ENCODE measurements around the gene POLE2. TPM values are rescaled to one million over a fixed set of nuclear protein-coding genes. Genes with fewer than 3 reads are reported as not detected.
"Not testable (repeated sequence)": the region's sequence is repeated elsewhere in the genome, so short reads cannot be mapped to it uniquely, and the experiment has no call there.

Gene POLE2
- total RNA-seq, 1 donor from 2014 or later: 22.0 TPM

- no peak overlapping the region for H3K4me3 ChIP-seq (ENCODE audit: low read depth, low read length)
- no peak for DNase-seq (ENCODE audit: low read depth)
- no peak for TF ChIP-seq CTCF (conservative IDR thresholded peaks at IDR 0.05; ENCODE audit: low read depth, low read length)
These were observed 1.6 kb downstream of the POLE2 start for GRCh38 chr14:49686425-49686824.

DNA sequence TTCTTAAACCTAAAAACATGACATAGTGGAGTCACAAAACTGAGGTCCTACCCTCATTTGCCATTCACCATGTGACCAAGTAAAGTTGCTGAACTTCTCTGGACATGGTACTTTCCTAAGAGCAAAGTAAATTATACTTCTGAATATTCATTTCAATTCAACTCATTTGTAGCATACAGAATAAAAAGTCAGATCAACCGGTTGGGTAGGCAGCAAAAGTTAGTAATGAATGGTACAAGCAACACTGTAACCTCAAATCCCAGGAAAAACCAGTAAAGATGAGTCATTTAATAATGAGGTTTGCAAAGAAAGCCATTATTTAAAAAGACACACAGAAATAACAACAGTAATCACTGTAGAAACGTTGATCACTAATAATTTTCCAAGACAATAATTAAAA, 8.7 kb downstream of the POLE2 start:
- H3K4me3 ChIP-seq (ENCODE audit: low read depth, low read length): no peak overlapping the region
- TF ChIP-seq CTCF (conservative IDR thresholded peaks at IDR 0.05; ENCODE audit: low read depth, low read length): no peak
- no peak for DNase-seq (ENCODE audit: low read depth)

DNA sequence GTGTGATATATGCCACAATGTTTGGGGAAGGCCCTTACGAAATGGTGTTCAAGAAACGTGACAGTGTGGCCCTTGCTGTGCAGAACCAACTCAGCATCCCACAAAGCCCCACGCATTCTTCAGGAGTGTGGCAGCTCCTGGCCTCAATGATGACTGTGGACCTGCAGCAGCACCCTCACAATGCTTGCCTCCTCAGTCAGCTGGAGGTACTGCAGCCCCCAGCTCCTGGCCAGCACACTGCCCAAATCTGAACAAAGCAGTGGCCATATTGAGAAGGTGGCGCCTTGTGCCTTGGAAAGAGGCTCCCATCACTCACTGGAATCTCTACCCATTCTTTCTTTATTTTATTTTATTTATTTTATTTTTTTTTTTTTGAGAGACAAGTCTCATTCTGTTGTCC, 10.4 kb downstream of the POLE2 start:
- no peak overlapping the region for H3K4me3 ChIP-seq (ENCODE audit: low read depth, low read length)
- TF ChIP-seq CTCF (conservative IDR thresholded peaks at IDR 0.05; ENCODE audit: low read depth, low read length): peak; percentile 23
- no peak for DNase-seq (ENCODE audit: low read depth)

GRCh38 chr14:49673586-49673985, 14.4 kb downstream of the POLE2 start:
- DNase-seq (ENCODE audit: low read depth): no peak
- TF ChIP-seq CTCF (conservative IDR thresholded peaks at IDR 0.05; ENCODE audit: low read depth, low read length): no peak

DNA sequence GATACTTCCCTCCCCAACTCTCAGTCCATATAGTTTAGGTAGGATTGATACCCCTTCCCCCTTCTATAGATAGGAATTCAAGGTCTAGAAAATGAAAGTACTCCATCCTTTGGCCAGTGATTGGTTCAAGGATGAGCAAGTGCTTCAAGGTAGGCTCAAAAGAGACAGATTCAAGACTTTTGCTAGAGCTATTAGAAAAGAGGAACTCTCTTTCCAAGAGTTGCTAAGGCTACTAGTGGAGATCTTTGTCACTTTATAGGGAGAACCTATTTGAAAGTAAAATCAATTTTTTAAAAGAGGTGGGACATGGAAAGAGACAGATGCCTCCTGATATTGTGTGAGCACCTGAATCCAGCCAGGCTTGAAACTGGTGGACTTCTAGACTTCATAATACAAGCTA, 17.5 kb downstream of the POLE2 start:
- H3K4me3 ChIP-seq (ENCODE audit: low read depth, low read length): no peak overlapping the region
- DNase-seq (ENCODE audit: low read depth): no peak
- TF ChIP-seq CTCF (conservative IDR thresholded peaks at IDR 0.05; ENCODE audit: low read depth, low read length): no peak

More at GRCh38 chr14:49673586-49673985, 14.4 kb downstream of the POLE2 start:
- no peak overlapping the region for H3K4me3 ChIP-seq (ENCODE audit: low read depth, low read length)

- no peak for DNase-seq (ENCODE audit: low read depth)
- TF ChIP-seq CTCF (conservative IDR thresholded peaks at IDR 0.05; ENCODE audit: low read depth, low read length): no peak
These were observed 28.2 kb downstream of the POLE2 start for GRCh38 chr14:49659526-49660455.

DNA sequence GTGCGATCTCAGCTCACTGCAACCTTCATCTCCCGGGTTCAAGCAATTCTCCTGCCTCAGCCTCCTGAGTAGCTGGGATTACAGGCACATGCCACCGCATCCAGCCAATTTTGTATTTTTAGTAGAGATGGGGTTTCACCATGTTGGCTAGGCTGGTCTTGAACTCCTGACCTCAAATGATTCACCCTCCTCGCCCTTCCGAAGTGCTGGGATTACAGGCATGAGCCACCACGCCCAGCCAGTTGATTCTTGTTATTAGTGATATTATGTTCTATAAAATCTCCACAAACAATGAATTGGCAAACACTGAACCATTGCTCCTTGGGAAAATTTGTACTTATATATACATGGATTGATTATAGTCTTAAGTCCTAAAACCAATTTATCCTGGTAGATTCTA, 30.5 kb downstream of the POLE2 start:
- not testable (repeated sequence) for DNase-seq (ENCODE audit: low read depth); H3K4me3 ChIP-seq (ENCODE audit: low read depth, low read length)

More at GRCh38 chr14:49659526-49660455, 28.2 kb downstream of the POLE2 start:
- no peak overlapping the region for H3K4me3 ChIP-seq (ENCODE audit: low read depth, low read length)

Data from epithelial cell of proximal tubule (primary cell).